Fibroblast of peridontal ligament (primary cell): ENCODE measurements around the gene CPNE4.

Experiments
- DNase-seq: peaks from one replicate; pipeline ENCODE4 v3.0.0-alpha.2; 2010; ENCODE audit errors: extremely low read depth

CPNE4 gene

DNA sequence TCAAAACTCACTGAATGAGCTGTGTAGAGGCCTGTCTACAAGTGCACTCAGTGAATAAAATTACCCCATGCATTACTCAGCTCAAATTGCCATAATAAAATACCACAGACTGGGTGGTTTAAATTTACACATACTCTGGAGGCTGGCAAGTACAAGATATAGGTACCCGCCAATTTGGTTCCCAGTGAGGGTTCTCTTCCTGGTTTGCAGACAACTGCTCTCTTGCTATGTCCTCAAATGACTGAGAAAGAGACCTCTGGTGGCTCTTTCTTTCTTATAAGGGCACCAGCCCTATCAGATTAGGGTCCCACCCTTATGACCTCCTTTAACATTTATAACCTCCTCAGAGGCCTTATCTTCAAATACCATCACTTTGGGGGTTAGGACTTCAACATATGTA lies 237.0 kb downstream of the CPNE4 start:
- DNase-seq, result no peak

DNA sequence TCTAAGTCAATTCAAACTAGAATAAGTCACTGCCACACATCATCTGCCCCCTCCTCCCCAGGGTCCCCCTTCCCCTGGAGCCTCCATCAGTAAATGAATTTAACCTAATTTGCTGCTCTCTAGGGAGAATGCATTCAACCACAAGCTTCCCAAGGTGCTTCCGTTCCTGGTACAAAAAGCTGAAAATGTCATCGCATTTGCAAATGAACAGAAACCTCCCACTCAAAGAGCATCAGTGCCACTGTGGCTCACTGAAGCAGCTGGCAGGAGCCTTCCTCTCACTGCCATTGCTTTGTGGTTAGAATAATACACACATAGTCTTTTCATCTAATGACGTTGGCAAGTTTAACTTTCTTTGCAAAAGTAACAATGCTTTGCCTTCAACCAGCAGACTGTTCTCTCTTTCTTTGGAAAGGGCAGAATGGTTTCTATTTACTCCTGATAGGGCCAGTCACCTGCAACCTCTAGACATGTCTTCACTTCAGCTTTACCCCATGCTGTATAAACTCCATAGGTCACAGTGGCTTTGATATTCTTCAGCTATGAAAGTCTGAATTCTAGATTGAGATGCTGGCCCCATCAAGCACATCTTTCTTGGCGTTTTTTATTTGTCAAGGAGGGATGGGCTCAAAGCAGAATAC lies 238.1 kb downstream of the CPNE4 start:
- no peak for DNase-seq

- no peak for DNase-seq
Measured at GRCh38 chr3:131796111-131796510, 238.7 kb downstream of the CPNE4 start.

DNA sequence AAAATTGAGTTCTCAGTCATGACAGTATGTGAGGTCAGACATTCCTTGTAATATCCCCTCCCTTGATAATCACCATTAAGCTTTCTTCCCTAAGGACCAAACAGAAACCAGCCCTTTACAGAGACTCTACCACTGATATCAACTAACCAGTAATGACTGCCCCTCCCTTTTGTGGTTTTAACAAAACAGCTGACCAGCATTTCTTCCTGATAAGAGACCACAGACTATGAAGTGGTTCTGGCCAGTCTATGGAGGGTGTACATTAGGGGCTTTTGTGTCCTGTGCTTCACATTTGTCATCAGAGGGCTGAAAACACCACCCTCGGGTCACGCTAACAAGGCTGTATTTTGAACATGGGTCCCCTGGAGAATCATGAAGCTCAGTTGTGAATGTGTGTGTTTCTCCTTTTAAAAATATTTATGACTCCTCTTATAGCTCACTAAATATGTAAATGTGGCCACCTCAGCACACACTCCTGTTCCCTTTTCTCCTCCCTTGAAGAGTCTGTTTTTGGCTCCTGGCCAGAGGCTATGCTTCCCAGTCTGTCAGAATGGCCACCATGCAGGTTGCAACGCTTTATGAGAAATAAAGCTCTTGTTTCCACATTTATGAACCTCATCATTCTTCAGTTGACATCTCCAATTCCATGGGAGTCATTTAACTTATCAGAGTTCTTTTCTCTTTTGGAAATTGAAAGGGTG lies 239.3 kb downstream of the CPNE4 start:
- DNase-seq, result peak; percentile 8

DNA sequence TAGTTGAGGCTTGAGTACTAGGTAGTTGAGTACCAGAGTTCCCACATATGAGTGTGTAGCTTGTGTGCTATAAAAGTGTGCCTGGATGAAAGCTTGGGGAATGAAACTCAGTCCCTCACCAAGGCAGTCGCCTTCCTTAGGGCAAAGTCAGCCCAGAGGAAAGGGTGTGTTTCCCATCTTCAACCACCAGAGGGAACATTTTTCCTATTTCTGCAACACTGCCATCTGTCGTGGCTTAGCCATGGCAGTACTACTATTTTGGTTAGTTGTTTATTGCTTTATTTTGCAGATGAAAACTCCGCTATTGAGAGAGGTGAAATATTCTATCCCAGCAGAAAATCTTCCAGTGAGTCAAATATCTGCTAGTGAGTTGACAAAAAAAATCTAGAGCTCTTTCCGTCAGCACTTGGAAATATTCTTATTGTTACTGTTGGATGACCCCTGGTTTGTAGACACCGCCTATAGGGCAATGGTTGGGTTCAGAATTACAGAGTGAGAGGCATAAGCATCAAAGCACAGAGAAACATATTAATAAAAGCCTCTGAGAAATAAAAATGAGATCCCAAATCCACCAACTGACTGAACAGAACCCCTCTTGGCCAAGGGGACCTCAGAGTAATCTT lies 239.9 kb downstream of the CPNE4 start:
- DNase-seq, result peak; percentile 81

DNA sequence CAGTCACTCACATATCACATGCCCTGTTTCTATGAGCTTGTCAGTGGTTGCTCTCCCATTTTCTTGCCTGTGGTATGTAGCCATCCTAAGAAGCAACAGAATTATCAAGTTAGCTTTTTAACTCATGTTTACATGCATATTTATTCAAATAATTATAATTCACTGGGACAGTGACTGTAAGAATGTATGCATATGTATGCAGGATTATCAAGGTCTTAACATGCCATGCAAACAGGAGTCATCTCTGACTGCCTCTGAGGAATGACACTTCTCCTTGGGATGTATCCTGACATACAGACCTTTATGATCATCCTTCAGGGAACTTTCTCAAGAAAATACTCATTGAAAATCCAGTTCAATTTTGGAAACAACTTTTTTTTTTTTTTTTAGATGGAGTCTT lies 240.9 kb downstream of the CPNE4 start:
- DNase-seq, result no peak

DNA sequence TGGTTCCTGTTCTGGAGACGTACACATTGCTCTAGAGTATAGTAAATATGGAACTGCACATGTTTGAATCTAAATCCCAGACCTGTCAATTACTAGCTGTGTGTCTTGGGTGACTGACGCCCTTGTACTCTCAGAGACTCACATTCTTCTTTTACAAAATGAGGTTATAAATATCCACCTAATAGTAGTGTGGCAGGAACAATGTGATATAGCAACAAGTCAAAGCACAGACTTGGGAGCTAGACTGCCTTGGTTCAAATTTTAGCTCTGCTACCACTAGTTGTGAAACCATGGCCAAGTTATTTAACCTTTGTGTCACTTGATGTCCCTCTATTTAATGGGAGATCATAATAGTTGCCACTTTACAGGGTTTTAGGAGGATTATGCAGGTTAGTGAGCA lies 245.6 kb downstream of the CPNE4 start:
- no peak for DNase-seq

GRCh38 chr3:131786386-131786785 lies 248.4 kb downstream of the CPNE4 start:
- no peak for DNase-seq

GRCh38 chr3:131782751-131783150 lies 252.1 kb downstream of the CPNE4 start:
- DNase-seq, result no peak

GRCh38 chr3:131778526-131778925 lies 256.3 kb downstream of the CPNE4 start:
- no peak for DNase-seq

DNA sequence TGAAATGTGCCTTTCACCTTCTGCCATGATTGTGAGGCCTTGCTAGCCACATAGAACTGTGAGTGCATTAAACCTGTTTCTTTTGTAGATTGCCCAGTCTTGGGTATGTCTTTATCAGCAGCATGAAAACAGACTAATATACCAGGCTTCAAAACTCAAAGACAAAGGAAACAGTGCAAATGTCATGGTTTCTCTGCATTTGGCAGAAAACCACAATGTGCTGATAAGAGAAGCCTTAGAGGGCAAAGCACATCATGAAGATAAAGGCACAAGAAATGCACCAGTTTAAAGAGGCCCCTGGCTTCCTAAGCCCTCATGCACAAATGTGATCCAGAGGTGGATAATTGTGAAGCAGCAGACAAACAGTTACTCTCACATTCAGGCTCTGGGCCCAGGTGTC lies 259.2 kb downstream of the CPNE4 start:
- DNase-seq, result no peak

DNA sequence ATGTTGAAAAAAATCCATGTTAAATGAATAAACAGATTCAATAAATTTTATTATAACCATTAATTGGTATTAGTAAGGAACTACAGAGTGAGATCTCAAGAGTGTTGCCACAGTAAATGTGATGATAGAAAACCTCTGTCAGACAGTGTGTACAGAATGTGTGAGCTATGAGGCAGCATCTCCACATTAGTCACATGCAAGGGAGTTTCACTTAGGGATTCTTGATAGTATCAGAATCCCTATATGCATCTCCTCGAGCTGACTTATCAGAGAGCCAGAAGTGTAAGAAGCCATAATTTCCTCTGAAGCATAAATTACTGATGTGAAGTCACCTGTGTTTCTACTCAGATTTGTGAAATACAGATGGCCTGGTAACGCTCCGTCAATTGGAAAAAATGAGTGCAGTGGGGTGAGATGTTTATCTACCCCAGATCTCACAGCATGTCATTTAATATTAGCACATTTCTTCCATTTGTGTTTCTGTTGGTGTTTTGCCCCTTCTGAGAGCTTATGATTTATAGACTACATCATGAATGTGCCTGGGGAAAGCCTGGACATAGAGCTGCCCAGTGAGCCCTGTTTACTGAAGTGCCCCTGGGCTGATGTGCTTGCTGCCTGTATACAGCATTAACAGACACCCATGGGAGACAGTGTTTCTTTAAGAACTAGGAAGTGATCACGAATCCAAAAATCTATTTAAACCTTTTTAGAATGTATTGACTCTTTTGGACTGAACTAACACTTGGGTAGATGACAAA lies 262.4 kb downstream of the CPNE4 start:
- DNase-seq, result no peak

GRCh38 chr3:131762981-131763564 lies 271.7 kb downstream of the CPNE4 start:
- DNase-seq, result peak; percentile 2

DNA sequence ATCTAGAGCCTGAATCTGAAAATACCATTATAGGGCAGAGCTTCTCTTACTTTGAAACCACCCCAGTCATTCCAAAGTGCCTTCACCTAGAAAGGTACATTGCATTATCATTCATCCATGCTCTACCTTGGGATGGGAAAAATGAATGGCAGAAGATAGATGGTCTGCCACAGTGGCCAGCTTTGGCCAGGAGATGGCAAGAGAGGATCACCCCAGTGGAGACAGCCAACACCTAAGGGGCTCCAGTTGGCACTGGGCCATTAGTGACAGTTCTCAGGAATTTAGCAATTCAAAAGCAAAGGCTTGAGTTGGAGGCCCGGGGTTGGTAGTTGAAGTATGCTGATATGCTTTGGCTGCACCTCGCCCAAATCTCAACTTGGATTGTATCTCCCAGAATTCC lies 278.4 kb downstream of the CPNE4 start:
- no peak for DNase-seq

- no peak for DNase-seq
Measured at GRCh38 chr3:131755380-131755779, 279.4 kb downstream of the CPNE4 start.

DNA sequence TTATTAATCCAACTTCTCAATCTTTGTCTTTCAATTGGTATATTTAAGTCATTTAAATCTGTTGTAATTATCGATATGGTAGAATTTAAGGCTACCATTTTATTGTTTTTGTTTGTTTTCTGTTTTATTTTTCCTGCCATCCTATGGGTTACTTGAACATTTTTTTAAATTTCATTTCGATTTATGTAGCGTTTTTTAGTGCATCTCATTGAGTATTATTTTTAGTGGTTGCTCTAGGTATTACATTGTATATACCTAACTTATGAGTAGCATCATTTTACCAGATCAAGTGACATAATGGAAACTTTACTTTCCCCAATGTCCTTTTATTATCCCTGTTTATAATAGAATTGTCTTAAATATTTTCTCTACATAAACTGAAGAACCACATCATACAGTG lies 284.6 kb downstream of the CPNE4 start:
- no peak for DNase-seq

GRCh38 chr3:131749826-131750225 lies 285.0 kb downstream of the CPNE4 start:
- no peak for DNase-seq

DNA sequence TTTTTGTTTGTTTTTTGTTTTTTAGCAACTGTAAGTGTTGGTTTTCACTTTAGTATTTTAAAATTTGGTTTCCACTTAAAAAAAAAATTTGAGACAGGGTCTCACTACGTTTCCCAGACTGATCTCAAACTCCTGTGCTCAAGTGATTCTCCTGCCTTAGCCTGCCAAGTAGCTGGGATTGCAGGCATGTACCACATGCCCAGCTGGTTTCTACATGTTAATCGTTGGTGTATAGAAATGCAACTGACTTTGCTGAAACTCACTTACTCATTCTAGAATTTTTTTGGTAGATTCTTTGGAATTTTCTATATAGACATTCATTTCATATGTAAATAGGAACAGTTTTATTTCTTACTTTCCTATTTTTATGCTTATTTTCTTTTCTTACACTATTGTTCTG lies 287.3 kb downstream of the CPNE4 start:
- no peak for DNase-seq

DNA sequence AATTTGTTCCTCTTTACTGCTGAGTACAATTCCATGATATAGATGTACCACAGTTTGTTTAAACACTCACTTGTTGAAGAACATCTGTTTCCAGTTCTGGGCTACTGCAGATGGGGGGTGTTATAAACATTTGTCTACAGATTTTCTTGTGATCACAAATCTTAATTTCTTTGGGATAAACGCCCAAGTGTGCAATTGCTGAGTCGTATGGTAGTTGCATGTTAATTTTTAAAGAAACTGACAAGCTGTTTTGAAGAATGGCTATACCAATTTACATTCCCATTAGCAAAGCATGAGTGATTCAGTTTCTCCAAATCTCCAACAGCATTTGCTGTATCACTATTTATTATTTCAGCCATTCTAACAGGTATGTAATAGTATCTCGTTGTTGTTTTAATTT lies 290.0 kb downstream of the CPNE4 start:
- DNase-seq, result no peak

DNA sequence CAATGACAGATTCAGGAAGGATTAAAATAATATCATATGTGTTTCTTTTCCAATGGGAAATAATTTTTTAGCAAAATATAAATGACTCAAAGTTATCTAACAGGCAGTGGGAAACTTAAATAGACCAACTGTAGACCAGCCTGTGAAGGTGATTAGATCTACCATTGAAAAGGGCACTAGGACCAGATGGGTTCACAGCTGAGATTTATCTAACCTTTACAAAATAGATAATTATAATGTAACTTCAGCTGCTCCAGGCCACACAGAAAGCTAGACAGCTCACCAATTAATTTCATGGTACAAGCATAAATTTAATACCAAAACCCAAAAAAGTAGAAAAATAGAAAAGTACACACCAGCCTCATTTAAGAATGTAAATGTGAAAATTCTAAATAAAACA lies 291.7 kb downstream of the CPNE4 start:
- DNase-seq, result no peak

DNA sequence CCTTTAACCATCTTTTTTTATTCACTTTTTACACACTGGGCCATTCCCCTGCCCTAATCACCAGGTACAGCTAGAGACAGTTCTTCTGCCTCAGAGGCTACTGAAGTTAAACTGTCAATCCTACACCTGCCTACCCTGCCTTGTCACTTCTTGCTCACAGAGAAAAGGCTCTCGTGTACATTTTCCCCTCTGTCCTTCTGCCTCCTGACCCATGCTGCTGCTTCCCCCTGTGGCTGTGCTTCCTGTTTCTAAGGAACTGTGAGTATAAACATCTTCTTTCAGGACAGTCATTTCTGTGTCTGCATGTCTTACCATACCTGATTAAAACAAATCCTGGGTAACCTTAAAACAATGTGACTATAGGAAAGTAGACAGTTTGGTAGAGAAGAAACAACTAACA lies 295.6 kb downstream of the CPNE4 start:
- DNase-seq, result no peak

DNA sequence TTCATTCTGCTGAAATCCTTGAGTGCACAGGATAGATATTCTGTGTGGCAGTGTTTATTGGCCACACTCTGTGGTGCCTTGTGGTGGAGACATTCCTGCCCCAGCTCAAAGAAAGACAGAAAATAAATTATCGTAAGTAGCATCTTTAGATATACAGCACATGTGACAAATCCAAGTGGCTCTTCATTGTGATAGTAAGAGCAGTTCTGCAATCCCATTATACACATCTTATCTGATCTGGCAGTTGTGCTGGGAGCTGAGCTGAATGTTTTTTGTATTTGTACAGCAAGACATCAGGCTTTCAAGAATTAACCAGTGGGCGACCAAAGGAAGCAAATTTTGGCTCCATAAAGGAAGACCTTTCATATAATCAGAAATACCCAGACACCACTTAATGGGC lies 296.7 kb downstream of the CPNE4 start:
- no peak for DNase-seq
